GM12873 (cell line): ENCODE measurements around the gene CDX1.

Experiments used
- TF ChIP-seq, protein P1 (sequence below): IDR thresholded peaks from 2 replicates; pipeline ENCODE4 v1.5.1; 2012; ENCODE audit warnings: low read depth, mild to moderate bottlenecking, moderate library complexity, low read length, control low read depth; ENCODE audit not compliant: insufficient read depth; ENCODE audit errors: missing control alignments

Gene CDX1

DNA sequence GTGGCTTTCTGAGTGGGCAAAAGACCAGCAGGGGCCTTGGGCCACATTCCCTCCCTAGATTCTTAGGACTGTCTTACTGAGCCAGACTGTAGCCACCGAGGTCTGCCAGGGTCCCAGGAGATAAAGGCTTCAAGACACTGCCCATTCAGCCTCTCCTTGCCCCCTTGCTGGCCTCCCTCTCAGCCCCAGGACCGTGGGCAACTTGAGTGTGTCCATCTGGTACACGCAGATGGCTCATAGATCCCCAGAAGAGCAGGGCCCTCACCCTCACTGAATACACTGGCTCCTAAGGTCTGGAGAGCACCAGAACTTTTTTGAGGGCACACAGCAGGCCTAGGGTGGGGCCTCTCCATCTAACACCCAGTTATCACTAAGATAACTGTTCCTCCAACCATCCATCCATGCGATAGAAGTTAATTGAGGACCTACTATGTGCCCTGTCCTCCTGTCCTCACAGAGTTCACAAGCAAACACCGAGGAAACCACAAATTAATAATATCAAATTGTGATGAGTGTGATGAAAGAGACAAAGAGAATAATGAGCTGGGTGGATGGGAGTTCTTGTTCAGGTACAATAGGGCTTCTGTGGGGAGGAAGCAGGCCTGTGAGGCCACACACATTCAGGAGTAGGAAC, 6.0 kb upstream of the CDX1 start:
- TF ChIP-seq, protein P1, sequence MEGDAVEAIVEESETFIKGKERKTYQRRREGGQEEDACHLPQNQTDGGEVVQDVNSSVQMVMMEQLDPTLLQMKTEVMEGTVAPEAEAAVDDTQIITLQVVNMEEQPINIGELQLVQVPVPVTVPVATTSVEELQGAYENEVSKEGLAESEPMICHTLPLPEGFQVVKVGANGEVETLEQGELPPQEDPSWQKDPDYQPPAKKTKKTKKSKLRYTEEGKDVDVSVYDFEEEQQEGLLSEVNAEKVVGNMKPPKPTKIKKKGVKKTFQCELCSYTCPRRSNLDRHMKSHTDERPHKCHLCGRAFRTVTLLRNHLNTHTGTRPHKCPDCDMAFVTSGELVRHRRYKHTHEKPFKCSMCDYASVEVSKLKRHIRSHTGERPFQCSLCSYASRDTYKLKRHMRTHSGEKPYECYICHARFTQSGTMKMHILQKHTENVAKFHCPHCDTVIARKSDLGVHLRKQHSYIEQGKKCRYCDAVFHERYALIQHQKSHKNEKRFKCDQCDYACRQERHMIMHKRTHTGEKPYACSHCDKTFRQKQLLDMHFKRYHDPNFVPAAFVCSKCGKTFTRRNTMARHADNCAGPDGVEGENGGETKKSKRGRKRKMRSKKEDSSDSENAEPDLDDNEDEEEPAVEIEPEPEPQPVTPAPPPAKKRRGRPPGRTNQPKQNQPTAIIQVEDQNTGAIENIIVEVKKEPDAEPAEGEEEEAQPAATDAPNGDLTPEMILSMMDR: no peak

DNA sequence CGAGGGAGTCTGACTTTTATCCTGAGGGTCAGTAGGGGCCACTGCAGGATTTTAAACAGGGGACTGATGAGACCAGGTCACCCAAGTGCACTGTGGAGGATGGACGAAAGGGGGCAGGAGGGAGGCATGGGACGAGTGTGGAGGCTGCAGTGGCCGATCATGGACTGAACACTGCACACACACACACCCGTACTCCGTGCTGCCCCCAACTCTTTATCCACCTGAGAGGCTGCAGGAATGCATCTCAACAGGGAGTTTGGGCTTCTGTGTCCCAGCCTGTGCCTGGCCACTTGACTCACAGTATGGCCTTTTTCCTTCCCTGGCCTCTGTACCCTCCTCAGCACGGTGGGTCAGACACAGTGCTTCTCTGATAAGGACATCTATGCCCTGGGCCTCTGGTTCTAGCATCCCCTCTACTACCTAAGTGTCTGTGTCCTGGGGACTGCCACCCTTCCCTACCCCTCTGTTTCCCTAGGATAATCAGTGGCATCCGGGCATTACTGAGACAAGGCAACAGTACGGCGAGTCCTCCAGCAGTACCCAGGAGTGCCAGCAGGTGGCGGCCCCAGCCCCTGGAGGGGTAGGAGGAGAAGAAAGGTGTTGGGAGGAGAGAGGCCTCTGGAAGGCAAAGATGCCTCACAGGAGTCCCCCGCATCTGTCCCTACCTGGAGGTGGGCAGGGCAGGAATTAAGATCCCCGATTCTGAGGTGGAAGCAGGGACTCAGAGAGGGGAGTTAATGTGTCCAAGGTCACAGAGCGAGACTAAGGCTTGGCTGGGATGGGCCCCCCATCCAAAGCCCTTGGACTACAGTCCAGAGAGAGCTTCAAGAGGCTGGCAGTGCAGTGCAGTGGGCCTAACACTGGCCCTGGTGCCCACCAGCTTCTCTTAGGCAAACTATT, 5.1 kb upstream of the CDX1 start:
- TF ChIP-seq, protein P1: peak; percentile 92

DNA sequence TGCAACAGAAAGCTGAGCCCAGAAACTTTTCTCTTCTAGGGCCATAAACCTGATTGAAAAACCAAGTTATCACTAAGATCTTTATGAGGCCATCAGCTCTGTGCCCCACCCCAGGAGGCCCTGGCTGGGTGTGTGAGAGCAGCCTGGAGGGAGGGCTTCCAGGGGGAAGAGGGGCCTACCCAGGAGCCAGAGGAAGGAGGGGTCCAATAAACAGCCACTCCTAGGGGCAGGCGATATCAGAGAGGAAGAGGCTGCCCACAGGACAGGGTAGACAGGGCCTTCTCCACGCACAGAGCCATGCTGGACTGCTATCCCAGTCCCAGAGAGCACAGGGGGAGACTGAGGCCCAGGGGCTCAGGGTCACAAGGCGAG, 4.5 kb upstream of the CDX1 start:
- TF ChIP-seq, protein P1: no peak

DNA sequence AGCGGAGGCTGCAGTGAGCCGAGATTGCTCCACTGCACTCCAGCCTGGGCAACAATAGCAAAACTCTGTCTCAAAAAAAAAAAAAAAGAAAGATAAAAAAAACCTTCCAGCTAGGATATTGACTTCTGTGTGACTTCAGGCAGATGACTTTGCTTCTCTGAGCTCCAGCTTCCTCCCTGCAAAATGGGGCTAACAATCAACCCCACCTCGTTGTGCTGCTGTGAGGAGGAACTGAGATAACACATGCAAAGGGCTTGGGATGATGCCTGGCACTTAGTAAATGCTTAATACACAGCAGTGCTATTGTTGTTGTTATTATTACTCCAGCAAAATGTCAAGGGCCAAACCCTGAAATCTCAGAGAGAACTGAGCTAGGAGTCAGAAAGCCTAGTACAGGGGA, 3.5 kb upstream of the CDX1 start:
- TF ChIP-seq, protein P1: no peak

DNA sequence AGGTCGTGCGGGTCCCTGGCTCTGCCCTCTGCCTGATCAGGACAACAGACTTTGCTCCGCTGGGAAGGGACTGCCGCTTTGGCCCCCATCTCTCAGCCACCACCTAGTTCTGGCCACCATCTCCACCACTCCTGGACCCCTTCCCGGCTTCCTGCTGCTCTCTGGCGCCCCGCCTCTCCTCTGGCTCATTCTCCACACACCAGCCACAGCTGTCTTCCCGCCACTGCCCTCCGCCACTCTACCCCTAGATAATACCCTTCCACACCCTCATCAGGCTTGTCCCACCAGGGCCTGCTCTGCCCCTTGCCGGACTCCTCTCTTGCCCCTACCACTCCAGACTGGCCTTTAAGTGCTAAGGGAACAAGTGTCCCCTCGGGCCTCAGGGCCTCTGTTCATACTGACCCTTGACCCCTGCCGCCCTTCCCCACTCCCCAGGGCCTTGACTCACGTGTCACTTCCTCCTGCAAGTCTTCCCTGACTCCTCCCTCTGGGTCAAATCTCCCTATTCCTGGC, 3.0 kb upstream of the CDX1 start:
- TF ChIP-seq, protein P1: no peak

DNA sequence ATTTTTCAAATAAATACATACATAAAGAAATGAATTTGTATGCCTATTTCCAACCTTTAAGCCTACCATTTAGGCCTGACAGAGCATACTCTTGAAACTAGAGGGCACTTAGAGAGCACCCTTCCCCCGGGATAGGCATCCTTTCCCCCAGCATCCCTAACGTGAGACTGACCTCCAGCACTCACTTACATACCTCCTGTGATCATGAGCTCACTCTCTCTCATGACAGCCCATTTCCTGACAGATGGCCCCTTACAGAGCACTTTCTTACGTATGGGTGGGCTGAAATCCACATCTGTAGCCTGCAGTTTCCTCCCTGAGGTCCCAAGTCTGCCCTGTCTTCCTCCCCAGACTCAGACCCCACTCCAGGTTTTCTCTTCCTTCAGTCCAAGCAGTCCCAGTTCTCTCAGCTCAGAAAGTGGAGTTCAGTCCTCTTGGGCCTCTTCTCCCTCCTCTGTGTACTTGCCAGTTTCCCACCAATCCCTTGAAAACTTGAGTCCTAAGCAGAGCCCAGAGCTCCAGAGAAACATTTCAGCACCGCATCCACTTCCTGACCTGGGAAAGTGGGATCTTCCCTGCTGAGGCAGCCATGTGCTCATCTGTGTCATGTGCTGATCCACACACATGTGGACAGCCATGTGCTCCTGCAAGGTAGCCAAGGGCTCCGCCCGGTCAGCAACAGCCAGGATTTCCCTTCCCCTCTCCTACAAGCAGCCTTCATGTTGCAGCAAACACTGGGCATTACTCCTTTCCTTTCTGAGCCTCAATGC, 2.2 kb upstream of the CDX1 start:
- TF ChIP-seq, protein P1: no peak
